Measurements from ENCODE around the gene AOX1.
"Not testable (repeated sequence)": the region's sequence is repeated elsewhere in the genome, so short reads cannot be mapped to it uniquely, and the experiment has no call there.

DNA sequence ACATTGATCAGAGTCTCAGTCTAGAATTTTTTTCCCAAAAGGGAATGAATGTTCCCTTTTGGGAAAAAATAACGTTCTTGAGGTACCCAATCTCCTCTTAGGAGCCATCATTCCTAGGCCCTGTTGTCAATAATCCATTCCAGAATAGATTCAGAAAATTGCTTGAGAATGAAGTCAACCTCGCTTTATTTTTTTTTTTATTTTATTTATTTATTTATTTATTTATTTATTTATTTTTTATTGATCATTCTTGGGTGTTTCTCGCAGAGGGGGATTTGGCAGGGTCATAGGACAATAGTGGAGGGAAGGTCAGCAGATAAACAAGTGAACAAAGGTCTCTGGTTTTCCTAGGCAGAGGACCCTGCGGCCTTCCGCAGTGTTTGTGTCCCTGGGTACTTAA is 96.6 kb downstream of the AOX1 start:
- TF ChIP-seq, protein P1, sequence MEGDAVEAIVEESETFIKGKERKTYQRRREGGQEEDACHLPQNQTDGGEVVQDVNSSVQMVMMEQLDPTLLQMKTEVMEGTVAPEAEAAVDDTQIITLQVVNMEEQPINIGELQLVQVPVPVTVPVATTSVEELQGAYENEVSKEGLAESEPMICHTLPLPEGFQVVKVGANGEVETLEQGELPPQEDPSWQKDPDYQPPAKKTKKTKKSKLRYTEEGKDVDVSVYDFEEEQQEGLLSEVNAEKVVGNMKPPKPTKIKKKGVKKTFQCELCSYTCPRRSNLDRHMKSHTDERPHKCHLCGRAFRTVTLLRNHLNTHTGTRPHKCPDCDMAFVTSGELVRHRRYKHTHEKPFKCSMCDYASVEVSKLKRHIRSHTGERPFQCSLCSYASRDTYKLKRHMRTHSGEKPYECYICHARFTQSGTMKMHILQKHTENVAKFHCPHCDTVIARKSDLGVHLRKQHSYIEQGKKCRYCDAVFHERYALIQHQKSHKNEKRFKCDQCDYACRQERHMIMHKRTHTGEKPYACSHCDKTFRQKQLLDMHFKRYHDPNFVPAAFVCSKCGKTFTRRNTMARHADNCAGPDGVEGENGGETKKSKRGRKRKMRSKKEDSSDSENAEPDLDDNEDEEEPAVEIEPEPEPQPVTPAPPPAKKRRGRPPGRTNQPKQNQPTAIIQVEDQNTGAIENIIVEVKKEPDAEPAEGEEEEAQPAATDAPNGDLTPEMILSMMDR (conservative IDR thresholded peaks at IDR 0.05; ENCODE audit: low read depth, low read length) = not testable (repeated sequence)
- TF ChIP-seq EZH2 (IDR thresholded peaks at IDR 0.05; ENCODE audit: low read length, unreplicated experiment); EZH2phosphoT487 (IDR thresholded peaks at IDR 0.05; ENCODE audit: borderline replicate concordance, low read length): not testable (repeated sequence)
